Measurements from ENCODE around the gene MSLN. TPM values are rescaled to one million over a fixed set of nuclear protein-coding genes. Genes with fewer than 3 reads are reported as not detected.

The MSLN gene
- total and polyA plus RNA-seq, 2 experiments from 2014 or later = not detected

DNA sequence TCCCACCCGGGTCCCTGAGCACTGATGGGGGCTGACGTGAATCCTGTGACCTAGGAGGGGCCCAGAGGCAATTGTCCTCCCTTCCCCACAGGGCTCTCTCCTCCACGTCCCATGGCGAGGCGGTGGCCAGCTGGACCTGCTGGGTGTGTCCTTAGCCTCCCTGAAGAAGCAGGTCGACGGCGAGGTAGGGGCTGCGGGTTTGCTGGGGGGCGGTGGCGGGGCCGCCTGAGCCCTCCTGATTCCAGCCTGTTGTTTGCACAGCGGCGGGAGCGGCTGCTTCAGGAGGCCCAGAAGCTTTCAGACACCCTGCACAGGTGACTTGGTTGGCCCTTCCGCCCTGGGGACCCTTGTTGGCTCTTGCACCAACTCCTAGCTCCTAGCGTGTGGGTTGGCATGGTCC, 29.6 kb downstream of the MSLN start:
- 96% methylated on average over 8 to 17 of the region's 17 CpGs for WGBS, 2 experiments (ENCODE audit: low coverage in 1 of 2, low lambda C conversion rate in 2 of 2, missing lambda C conversion rate in 2 of 2)
- Histone ChIP-seq H3K36me3 (ENCODE audit: low read depth) (no peaks in the 10 kb centered on the region), H3K9me2 (ENCODE audit: insufficient read depth) (no peaks in the 10 kb centered on the region), H3K9ac (no peak overlapping the region), H4K20me1 (ENCODE audit: insufficient read depth) (no peaks in the 10 kb centered on the region), H3K27ac (no peak overlapping the region), H3K79me2 (ENCODE audit: insufficient read depth) (peaks cover 19% of the 10 kb centered on the region), H2AFZ (no peak overlapping the region), H3K9me3 (ENCODE audit: low read depth) (no peaks in the 10 kb centered on the region), H3F3A (ENCODE audit: insufficient read depth) (no peaks in the 10 kb centered on the region), H3K4me2 (ENCODE audit: unreplicated experiment) (no peak overlapping the region), H3K4me1 (ENCODE audit: insufficient read depth) (no peaks in the 10 kb centered on the region), H3K27me3 (replicated peaks; ENCODE audit: insufficient read depth) (no peaks in the 10 kb centered on the region), H3K4me3 (no peak overlapping the region)
- no peak for TF ChIP-seq EZH2 (IDR thresholded peaks at IDR 0.05; ENCODE audit: insufficient read depth, poor library complexity, severe bottlenecking)
- no peak for TF ChIP-seq EZH2phosphoT487 (IDR thresholded peaks at IDR 0.05; ENCODE audit: insufficient read depth, low read depth)
- no peak for DNase-seq
- in situ Hi-C loops (cut with MboI) = no loop called here

DNA sequence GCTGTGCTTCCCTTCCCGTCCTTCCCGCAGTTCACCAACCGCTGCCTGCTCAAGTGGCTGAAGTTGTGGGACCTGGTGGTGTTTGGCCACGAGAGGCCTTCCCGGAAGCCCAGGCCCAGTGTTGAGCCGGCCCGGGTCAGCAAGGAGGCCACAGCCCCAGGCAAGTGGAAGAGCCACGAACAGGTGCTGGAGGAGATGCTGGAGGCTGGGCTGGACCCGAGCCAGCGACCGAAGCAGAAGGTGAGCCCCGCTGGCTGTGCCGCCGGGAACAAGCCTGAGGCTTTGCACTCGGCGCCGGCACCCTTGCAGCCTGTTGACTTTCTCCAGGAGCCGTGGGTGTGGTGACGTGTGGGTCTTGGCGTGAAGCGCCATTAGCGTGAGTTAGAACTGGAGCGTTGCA, 30.6 kb downstream of the MSLN start:
- Histone ChIP-seq H3K36me3 (ENCODE audit: low read depth) (no peaks in the 10 kb centered on the region), H3F3A (ENCODE audit: insufficient read depth) (no peaks in the 10 kb centered on the region), H3K27ac (no peak overlapping the region), H3K9me2 (ENCODE audit: insufficient read depth) (no peaks in the 10 kb centered on the region), H2AFZ (no peak overlapping the region), H3K4me3 (no peak overlapping the region), H3K79me2 (ENCODE audit: insufficient read depth) (peaks cover 19% of the 10 kb centered on the region), H3K9me3 (ENCODE audit: low read depth) (no peaks in the 10 kb centered on the region), H3K4me2 (ENCODE audit: unreplicated experiment) (no peak overlapping the region), H3K27me3 (replicated peaks; ENCODE audit: insufficient read depth) (no peaks in the 10 kb centered on the region), H4K20me1 (ENCODE audit: insufficient read depth) (no peaks in the 10 kb centered on the region), H3K9ac (no peak overlapping the region), H3K4me1 (ENCODE audit: insufficient read depth) (no peaks in the 10 kb centered on the region)
- DNase-seq = no peak
- WGBS, 2 experiments (ENCODE audit: low coverage in 1 of 2, low lambda C conversion rate in 2 of 2, missing lambda C conversion rate in 2 of 2) = 93 to 95% methylated on average over 22 to 23 of the region's 23 CpGs
- in situ Hi-C loops (cut with MboI) = no loop called here
- TF ChIP-seq EZH2phosphoT487 (IDR thresholded peaks at IDR 0.05; ENCODE audit: insufficient read depth, low read depth) (no peak), EZH2 (IDR thresholded peaks at IDR 0.05; ENCODE audit: insufficient read depth, poor library complexity, severe bottlenecking) (no peak)

DNA sequence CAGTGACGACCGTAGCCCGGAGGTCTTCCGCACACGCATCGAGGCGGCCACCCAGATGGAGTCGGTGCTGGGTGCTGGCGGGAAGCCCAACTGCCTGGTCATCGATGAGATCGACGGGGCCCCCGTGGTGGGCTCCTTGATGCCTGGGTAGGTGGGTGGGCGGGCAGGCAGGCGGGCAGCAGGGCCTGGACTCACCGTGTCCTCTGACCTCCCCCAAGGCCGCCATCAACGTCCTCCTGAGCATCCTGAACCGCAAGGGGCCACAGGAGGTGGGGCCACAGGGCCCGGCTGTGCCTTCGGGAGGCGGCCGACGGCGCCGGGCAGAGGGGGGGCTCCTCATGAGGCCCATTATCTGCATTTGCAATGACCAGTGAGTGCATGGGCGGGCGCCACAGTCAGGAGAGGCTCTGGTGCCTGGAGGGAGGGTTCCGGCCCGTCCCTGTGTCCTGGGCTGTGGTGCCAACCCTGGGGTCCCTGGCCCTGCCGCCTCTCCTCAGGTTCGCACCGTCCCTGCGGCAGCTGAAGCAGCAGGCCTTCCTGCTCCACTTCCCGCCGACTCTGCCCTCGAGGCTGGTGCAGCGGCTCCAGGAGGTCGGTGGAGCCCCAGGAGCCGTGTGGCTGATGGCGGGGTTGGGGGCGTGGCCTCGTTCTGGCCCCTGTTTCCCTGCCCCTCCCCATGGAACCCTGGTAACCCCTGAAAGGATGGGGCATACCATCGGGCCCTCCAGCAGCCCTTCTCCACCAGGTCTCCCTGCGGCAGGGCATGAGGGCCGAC, 31.9 kb downstream of the MSLN start:
- no peak for TF ChIP-seq EZH2 (IDR thresholded peaks at IDR 0.05; ENCODE audit: insufficient read depth, poor library complexity, severe bottlenecking)
- no peak for TF ChIP-seq EZH2phosphoT487 (IDR thresholded peaks at IDR 0.05; ENCODE audit: insufficient read depth, low read depth)
- H4K20me1 ChIP-seq (ENCODE audit: insufficient read depth) = no peaks in the 10 kb centered on the region
- H2AFZ ChIP-seq = no peak overlapping the region
- no peaks in the 10 kb centered on the region for H3K36me3 ChIP-seq (ENCODE audit: low read depth)
- no peak overlapping the region for H3K9ac ChIP-seq
- H3F3A ChIP-seq (ENCODE audit: insufficient read depth) = no peaks in the 10 kb centered on the region
- H3K4me1 ChIP-seq (ENCODE audit: insufficient read depth) = no peaks in the 10 kb centered on the region
- H3K27me3 ChIP-seq (replicated peaks; ENCODE audit: insufficient read depth) = no peaks in the 10 kb centered on the region
- no peak overlapping the region for H3K27ac ChIP-seq
- no peaks in the 10 kb centered on the region for H3K9me2 ChIP-seq (ENCODE audit: insufficient read depth)
- WGBS, 2 experiments (ENCODE audit: low coverage in 1 of 2, low lambda C conversion rate in 2 of 2, missing lambda C conversion rate in 2 of 2) = 93 to 95% methylated on average over 43 to 46 of the region's 46 CpGs
- H3K9me3 ChIP-seq (ENCODE audit: low read depth) = no peaks in the 10 kb centered on the region
- H3K4me2 ChIP-seq (ENCODE audit: unreplicated experiment) = no peak overlapping the region
- no peak for DNase-seq
- no peak overlapping the region for H3K4me3 ChIP-seq
- peaks cover 13% of the 10 kb centered on the region for H3K79me2 ChIP-seq (ENCODE audit: insufficient read depth)
- in situ Hi-C loops (cut with MboI) = no loop called here

DNA sequence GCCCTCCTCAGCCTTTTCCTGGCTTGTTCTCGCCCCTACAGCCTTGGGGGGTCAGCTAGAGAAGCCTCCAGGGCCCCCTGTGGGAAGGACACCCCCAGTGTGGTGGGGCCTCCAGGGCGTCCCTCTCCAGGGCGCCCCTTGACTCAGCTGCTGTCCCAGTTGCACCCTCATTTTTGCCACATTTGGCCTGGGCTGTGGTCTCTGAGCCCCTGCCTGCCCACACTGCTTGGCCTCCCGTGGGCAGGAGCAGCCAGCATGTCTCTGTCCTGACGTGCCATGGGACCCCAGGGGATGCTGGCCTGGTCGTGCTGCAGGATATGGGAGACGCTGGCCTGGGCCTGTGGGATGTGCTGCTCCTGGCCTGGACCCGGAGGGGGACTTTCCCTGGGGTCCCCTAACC, 32.9 kb downstream of the MSLN start:
- no peaks in the 10 kb centered on the region for H3K4me1 ChIP-seq (ENCODE audit: insufficient read depth)
- H4K20me1 ChIP-seq (ENCODE audit: insufficient read depth) = no peaks in the 10 kb centered on the region
- H3K79me2 ChIP-seq (ENCODE audit: insufficient read depth) = peaks cover 5% of the 10 kb centered on the region
- H3K9me2 ChIP-seq (ENCODE audit: insufficient read depth) = no peaks in the 10 kb centered on the region
- DNase-seq = no peak
- in situ Hi-C loops (cut with MboI) = no loop called here
- H3K4me2 ChIP-seq (ENCODE audit: unreplicated experiment) = no peak overlapping the region
- no peak overlapping the region for H3K9ac ChIP-seq
- no peak overlapping the region for H2AFZ ChIP-seq
- no peak overlapping the region for H3K4me3 ChIP-seq
- no peak overlapping the region for H3K27ac ChIP-seq
- H3F3A ChIP-seq (ENCODE audit: insufficient read depth) = no peaks in the 10 kb centered on the region
- H3K9me3 ChIP-seq (ENCODE audit: low read depth) = no peaks in the 10 kb centered on the region
- 89 to 90% methylated on average over 8 of the region's 8 CpGs for WGBS, 2 experiments (ENCODE audit: low coverage in 1 of 2, low lambda C conversion rate in 2 of 2, missing lambda C conversion rate in 2 of 2)
- no peak for TF ChIP-seq EZH2 (IDR thresholded peaks at IDR 0.05; ENCODE audit: insufficient read depth, poor library complexity, severe bottlenecking)
- TF ChIP-seq EZH2phosphoT487 (IDR thresholded peaks at IDR 0.05; ENCODE audit: insufficient read depth, low read depth) = no peak
- no peaks in the 10 kb centered on the region for H3K36me3 ChIP-seq (ENCODE audit: low read depth)
- H3K27me3 ChIP-seq (replicated peaks; ENCODE audit: insufficient read depth) = no peaks in the 10 kb centered on the region
